GM18520 (cell line): ENCODE data around the gene NDC80.
A peak's percentile ranks its signal among the peaks of the same experiment; 100 is the strongest.
"Not testable (repeated sequence)": the region's sequence is repeated elsewhere in the genome, so short reads cannot be mapped to it uniquely, and the experiment has no call there.

Experiments used
- ATAC-seq: cut with Tn5 transposase; IDR thresholded peaks from one replicate; pipeline ENCODE4 v1.9.1; 2021; ENCODE audit not compliant: unreplicated experiment

The NDC80 gene

DNA sequence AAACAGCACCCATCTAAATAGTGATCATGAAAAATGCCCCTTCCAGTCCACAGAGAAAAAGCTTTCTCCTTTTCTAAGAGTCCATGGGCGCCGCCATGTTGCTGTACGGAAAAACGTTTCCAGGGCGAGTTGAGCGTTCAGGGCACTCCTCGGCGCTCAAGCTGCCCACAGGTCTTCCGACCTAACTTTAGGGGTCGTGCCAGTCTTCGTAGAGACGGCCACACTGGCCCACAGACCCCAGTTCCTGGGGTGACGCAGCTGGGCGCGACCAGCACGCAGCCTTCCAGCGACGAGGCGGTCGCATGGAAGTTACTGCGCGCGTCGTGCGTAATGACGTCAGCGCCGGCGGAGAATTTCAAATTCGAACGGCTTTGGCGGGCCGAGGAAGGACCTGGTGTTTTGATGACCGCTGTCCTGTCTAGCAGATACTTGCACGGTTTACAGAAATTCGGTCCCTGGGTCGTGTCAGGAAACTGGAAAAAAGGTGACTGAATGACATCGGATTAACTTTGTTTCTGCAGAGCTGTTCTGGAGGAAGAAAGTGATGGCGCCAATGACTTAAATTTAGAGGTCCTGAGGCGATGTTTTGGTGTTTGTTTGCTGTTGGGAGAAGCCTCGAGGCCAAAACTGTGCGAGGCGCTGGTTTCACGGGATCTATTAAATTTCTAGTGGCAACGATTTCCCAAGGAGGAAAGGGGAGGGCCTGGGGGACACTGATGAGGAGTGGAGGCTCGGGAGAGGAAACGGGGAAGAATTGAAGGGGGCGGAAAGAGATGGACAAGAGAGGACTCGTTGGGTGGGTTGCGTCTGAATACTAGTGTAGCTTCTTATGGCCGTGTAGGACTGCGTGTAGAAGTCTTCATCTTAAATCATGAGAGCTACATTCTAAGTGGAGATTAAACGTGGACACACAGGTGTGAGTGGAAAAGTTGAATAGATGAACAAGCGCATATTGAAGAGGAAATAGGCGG, at the start of gene NDC80, which contains the start of gene METTL4:
NDC80 (plus strand) TSS at position 358 of the 971 bp plus-strand sequence. CDS start 1,429 bp downstream, outside the sequence.
METTL4 (minus strand) TSS at position 306 of the 971 bp plus-strand sequence. CDS start 4,289 bp downstream, outside the sequence.
- ATAC-seq = peak; percentile 75

DNA sequence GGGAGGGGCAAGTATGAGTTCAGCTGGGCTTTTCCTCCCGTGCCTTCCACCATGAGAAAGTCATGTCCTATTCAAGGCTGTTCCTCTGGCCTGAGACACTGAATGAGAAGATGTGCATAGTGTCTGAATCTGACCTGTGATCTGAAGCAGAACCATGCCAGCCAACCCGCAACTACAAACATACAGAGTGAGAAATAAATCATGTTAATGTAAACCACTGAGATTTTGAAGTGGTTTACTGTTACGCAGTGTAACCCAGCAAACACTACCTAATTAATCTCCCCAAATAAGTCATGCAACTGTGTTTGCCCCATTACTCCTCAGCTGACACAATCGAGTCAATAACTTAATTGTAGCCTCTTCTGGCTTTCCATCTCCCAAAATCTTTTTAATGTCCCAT, 49.2 kb upstream of the NDC80 start:
- peak; percentile 78 for ATAC-seq

DNA sequence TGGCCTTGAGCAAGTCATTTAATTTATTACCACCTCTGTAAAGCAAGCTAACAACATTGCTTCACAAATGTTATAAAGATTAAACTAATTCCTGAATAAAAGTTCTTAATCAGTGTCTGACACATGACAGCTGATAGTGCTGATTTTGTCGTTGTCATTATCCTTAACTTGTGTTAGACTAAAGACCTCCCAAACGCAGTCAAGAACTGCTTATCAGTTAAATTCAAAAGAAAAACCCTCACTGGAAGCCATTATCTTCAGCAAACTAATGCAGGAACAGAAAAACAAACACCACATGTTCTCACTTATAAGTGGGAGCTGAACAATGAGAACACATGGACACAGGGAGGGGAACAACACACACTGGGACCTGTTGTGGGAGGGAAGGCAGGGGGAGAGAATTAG, 46.6 kb upstream of the NDC80 start:
- not testable (repeated sequence) for ATAC-seq

DNA sequence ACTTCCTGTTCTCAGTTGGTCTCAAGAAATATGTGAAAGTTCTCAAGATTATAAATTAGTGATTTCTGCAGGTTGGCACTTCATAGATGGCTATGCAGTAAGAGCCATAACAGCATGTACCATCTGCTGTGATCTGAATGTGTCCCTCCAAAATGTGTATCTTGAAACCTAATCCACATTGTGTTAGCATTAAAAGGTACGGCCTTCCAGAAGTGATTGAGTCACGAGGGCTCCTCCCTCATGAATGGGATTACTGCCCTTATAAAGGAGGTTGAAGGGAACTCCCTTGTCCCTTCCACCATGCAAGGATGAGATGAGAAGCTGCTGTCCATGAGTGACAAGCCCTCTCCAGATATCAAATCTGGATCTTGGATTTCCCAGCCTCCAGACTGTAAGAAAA, 45.0 kb upstream of the NDC80 start:
- ATAC-seq = no peak

DNA sequence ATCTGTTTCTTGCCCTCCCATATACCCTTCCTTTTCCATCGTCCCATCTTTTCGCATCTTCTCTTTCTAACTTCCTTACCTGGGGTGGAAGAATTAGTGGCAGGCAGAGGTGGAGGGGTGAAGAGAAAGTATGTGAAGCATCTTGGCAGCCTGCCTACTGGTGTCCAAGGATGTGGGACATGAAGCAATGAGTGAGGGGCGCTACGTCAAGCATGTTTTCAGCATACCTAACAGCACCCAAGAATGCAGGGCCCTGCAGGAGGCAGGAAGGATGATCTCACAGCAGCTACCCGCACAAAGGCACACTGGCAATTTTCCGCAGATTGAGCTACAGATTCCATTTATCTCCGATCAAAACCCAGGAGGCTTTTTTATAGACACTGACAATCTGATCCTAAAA, 42.2 kb upstream of the NDC80 start:
- ATAC-seq = no peak

DNA sequence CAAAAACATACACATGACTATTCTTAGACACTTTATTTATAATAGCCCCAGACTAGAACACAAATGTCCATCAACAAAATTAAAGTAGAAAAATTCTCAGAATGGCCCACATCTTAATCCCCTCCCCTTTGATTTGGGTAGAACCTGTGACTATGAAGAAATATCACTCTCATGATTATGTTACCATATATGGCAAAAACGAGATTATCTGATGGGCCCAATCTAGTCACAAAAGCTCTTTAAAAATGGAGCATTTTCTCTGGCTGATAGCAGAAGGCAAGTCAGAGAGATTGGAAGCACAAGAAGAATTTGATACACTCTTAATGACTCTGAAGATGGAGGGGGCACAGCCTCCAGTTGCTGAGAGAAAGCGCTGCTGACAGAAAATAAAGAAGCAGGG, 39.6 kb upstream of the NDC80 start:
- ATAC-seq = no peak

DNA sequence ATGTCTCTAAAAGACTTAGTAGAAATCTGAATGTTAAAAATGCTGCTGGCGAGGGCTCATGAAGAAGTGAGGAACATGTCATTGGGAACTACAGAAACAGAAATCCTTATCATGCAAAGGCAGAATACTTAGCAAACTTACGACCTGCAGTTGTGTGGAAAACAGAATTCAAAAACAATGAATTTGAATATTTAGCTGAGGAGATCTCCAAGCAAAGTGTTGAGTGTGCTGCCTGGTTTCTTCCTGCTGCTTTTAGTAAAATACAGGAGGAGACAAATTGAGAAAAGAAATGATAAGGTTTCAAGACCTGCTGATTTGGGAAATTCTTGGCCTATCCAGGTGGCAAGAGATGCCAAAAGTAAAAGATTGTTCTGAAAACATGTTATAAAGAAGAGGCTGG, 38.6 kb upstream of the NDC80 start:
- ATAC-seq = no peak

DNA sequence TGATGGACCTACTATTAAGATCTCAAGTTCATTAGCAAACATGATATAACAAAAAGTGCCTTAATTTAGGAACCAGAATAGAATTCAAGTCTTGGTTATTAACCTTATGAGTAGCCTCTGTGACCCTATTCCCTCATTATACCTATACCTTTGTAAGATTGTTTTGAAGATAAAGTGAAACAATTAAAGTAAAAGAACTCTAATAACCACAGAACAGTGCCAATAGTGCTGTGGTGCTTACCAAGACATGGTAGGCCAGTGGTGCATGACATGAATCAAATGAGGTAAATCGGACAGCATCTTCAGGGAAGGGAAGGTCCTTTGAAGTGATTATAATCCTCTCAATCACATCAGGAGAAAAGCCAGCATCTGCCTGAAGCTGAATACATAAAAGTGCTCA, 36.5 kb upstream of the NDC80 start:
- no peak for ATAC-seq

DNA sequence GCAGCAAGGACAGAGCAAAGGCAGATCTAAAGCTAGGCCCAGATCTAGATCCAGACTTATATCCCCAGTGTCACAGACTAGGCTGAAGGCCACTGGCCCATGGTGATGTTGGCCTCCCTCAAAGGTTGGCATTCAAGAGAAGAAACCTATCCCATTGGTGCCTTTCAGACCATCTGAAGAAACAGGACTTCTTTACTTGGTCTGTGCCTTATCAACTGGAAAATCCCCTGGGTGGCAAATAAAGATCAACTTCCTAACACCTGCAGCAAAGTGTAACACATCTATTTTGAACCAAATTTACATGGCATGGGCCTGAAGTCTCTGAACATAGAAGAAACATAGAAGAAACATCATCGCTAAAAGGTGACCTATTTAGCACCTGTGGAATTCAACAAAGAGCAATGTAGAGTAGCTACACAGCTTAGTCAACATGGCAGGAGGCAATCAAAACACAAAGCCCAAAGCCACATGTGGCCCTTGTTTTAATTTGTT, 35.9 kb upstream of the NDC80 start:
- ATAC-seq = no peak

DNA sequence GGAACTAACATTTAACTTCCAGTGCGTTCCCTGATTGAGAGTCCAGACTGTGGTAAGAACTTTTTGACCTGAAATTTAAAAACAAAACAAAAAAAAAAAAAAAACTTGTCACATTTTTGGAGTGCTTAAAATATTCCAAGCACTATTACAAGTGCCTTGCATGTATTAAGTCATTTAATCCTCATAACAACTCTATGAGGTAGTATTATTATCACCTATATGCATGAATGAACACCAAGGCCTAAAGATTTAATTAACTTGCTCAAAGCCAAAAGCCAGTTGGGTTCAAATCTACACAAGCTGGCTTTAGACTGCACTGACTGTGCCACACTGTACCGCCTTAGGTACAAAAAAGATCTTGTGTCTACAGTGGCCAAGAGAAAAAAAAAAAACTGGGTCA, 35.3 kb upstream of the NDC80 start:
- ATAC-seq = no peak

DNA sequence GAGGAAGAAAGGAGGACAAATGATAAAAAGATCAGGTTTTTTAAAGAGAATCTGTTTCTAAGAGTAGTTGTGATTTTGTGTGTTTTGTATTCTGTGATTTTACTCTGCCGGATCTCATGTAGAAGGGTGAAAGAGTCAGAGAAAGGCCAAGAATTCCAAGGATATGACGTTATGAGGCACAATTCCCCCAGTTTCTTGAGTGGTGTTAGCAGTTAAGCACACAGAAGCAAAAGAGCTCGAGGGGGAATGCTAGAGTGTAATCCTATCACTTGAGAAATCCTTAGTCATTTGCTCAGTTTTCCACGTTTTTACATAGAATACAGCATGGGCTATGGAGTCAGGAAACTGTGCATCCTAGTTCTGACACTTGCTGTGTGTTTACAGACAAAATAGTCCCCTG, 34.9 kb upstream of the NDC80 start:
- ATAC-seq = no peak

DNA sequence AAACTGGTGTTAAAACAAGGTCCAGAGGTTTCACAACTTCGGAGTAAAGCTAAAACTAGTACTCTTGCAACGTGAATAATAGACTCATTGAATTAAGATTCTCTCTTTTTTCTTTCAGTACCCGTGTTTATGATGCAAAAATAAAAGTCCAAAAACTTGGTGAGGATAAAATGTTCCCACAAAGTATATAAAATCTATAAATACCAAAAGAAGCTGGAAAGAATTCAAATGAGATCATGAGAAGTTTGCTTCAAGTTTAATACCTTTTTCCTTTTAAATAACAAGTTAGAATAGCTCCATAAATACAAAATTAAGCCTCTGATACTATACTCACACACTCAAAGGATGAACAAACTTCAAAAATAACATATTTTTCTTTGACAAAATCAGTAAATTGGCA, 34.1 kb upstream of the NDC80 start:
- no peak for ATAC-seq

DNA sequence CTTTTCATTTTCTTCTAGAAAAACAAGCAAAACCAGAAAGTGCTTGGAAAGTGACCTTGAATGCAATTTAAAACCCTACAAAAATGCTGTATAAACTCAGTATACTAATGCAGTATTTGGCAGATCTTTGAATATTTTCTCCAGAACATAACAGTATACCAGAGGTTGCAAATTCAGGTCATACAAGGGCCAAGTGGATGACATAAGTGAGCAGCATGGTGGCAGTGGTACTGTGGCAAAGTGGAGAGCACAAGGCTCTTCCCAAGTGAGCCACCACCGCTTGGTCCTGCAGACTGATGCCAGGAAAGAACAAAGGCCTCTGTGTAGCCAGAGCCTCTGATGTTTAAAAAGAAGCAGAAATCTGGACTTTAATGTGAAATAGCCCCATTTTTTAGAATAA, 33.1 kb upstream of the NDC80 start:
- ATAC-seq = no peak

DNA sequence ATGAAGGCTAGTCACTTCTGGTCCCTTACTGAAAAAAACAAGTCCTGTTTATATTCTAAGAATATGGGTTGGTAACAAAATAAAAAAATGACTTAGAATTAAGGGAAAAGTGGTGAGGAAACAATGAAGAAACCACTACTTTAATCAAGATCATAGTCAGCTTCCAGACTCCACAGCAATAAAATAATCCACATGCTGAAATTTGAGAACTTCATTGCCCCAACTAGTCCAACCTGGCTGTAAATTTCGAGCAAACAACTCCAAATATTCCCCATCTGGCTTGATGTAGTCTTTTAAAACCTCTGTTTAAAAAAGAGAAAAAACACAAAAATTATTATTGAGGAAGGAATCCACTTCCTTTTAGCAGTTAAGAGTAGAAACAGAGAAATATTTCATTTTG, 32.5 kb upstream of the NDC80 start:
- no peak for ATAC-seq

DNA sequence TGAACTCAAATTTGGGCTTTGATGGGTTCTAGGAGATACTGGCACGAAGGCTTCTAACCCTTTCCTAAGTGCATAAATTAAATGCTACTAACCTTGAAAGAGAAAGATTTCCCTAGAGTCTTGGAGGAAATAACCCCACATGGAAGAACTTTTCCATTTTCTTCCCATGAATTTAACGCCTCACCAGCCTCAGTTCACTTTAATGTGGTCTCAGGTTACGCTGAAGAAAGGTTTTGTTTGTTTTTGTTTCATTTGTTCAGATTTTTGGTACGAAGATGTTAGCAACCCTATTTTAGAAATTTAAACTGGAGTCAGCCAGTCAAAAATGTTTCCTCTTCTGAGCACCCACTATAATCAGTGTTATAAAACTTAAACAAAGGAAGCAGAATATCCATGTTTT, 30.8 kb upstream of the NDC80 start:
- no peak for ATAC-seq

DNA sequence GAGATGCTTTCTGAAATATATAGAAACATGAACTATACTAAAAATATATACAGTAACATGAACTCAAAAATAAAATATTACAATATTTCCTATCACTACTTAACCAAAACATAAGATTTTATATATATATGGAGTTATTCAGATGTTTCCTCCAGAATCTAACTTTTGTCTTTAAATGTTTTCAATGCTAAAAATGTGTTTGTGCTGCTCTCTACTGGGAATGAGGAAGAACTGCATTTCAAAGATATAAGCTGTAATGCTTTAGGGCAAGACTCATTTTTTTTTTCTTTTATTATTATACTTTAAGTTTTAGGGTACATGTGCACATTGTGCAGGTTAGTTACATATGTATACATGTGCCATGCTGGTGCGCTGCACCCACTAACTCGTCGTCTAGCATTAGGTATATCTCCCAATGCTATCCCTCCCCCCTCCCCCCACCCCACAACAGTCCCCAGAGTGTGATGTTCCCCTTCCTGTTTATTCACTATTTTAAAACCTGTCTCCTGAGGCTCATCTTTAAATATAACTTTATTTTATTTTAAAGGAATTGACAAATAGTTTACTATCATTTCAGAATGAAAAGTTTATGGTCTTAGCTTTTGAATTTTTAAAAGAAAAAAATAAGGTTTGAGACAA, 29.3 kb upstream of the NDC80 start:
- peak; percentile 57 for ATAC-seq

DNA sequence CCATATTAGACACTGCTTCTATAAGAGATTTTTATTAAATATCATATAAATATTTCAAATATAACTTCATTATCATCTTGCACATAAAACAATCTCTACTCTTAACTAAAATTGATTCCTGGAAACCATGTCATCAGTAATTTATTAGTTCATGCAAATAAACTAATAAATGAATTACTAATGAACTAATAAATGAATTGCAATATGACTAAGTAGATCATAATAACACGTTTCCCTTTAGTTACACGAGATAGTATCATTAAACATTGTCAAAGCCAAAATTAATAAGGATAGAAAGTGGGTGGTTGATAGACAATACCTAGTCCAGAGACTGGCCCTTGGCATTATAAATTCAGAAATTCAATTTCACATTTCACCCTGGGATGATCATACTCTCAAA, 26.2 kb upstream of the NDC80 start:
- no peak for ATAC-seq

DNA sequence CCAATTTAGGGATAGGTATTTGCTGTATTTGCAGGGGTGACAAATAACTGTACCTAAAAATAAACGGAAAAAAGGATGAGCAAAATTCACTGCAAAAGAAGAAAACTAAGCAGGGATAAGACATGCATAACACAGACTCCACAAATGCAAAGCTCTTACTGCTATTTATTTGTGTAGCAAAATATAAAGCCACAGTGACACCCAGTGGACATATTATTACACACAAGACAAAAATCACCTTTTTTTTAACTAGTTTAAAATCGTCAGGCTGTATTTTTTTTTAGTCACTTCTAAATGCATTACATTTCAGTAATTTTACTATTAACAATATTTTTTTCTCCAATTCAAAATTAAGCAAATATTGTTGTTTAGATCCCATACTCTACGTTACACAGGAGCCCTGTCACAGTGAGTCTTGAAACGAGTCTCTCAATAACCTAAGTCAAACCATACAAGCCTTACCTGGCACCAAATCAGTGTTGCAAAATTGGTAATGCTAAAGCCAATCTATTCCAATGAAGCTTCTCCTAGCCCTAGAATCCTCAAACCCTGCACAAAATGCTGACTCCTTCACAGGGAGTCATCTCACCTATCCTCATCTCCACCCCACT, 23.8 kb upstream of the NDC80 start:
- no peak for ATAC-seq

DNA sequence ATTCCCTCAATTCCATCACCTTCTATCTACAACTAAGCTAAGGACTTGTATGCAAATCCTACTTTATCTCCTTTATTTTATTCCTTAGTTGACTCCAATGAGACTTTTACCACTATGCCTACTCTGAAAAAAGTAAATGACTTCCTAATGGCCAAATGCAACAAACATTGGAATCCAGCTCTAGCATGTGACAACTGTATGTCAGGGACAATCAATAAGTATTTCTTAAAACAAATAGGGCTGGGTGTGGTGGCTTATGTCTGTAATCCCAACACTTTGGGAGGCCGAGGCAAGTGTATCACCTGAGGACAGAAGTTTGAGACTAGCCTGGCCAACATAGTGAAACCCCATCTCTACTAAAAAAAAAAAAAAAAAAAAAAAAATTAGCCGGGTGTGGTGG, 21.9 kb upstream of the NDC80 start:
- ATAC-seq = no peak

DNA sequence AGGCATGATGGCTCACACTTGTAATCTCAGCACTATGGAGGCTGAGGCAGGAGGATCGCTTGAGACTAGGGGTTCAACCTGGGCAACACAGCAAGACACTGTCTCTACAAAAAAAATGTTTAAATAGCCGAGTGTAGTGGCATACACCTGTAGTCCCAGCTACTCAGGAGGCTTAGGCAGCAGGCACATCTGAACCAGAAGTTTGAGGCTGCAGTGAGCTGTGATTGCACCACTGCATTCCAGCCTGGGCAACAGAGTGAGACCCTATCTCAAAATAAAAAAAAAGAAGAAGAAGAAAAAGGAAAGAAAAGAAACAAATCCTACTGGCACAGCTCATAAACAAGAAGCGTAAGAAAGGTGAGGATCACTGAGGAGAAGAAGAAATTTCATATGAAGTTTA, 19.9 kb upstream of the NDC80 start:
- ATAC-seq = no peak

DNA sequence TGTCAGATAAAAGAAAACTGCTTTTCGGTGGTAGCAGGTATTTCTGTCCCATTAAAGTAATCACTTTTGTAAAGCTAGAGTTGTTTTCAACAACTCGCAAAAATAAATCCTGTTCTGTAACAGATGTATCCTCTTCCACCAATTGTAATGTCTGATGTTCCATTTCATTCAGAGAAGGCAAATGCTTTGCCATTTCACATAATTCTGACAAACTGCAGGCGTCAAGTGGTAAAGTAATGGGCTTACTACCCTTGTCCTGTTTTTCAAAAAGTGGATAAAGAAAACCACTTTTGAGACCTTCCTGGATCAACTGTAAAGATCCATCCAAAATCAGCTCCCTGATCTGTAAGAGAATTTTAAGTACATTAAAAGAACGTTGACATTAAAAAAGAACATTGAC, 16.7 kb upstream of the NDC80 start:
- no peak for ATAC-seq

DNA sequence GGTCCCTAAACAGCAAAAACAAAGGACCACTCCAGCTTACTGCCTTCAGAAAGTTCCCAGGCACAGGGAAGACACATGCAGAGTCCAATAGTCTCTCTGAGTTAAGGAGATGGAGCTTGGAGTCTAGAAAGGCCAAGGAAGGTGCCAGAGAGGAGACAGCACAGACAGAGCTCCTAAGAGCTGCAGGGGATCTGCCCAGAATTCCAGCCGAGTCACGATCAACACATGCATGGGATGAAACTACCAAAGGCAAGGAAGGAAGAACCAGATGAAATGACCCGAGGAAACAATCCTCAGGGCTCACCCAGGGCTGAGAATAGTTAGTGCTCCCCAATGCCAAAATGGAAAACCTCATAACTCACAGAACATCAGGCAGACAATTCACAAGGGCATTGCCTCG, 15.5 kb upstream of the NDC80 start:
- no peak for ATAC-seq
